Germinal center (tissue), 1 donor: ENCODE results near the gene PPM1J.
A peak's percentile ranks its signal among the peaks of the same experiment; 100 is the strongest.

ENCODE experiments used
- DNase-seq: peaks from one replicate; pipeline ENCODE4 v3.0.0; 2012; ENCODE audit warnings: mixed read lengths, low spot score

The PPM1J gene

GRCh38 chr1:112687361-112687760 lies 27.8 kb downstream of the PPM1J start:
- DNase-seq, result no peak

- no peak for DNase-seq
Measured at GRCh38 chr1:112686835-112687234, 28.3 kb downstream of the PPM1J start.

GRCh38 chr1:112686417-112686816 lies 28.7 kb downstream of the PPM1J start:
- DNase-seq, result no peak

GRCh38 chr1:112685913-112686312 lies 29.2 kb downstream of the PPM1J start:
- no peak for DNase-seq

- DNase-seq, result no peak
Measured at GRCh38 chr1:112678605-112679004, 36.5 kb downstream of the PPM1J start.

GRCh38 chr1:112677501-112677900 lies 37.6 kb downstream of the PPM1J start:
- no peak for DNase-seq

- no peak for DNase-seq
Measured at GRCh38 chr1:112676543-112676942, 38.6 kb downstream of the PPM1J start.

- no peak for DNase-seq
Measured at GRCh38 chr1:112675728-112676381, 39.3 kb downstream of the PPM1J start.

- DNase-seq, result peak; percentile 32
Measured at GRCh38 chr1:112674986-112675727, 40.0 kb downstream of the PPM1J start.

- peak; percentile 46 for DNase-seq
Measured at GRCh38 chr1:112674440-112674985, 40.6 kb downstream of the PPM1J start, which contains the start of gene MOV10. TSS of gene MOV10 (plus strand) at chr1:112674659. CDS start at chr1:112674913, 254 bp downstream.

GRCh38 chr1:112673592-112674439 lies 41.3 kb downstream of the PPM1J start:
- peak; percentile 30 for DNase-seq

- no peak for DNase-seq
Measured at GRCh38 chr1:112672842-112673241, 42.3 kb downstream of the PPM1J start.

GRCh38 chr1:112672009-112672408 lies 43.1 kb downstream of the PPM1J start:
- DNase-seq, result no peak

GRCh38 chr1:112666946-112667345 lies 48.2 kb downstream of the PPM1J start:
- DNase-seq, result no peak

GRCh38 chr1:112665857-112666256 lies 49.3 kb downstream of the PPM1J start:
- DNase-seq, result no peak
